GM06990 (cell line): ENCODE measurements around the gene RNF141.

Experiments
- DNase-seq: peaks from one replicate; pipeline ENCODE4 v3.0.0-alpha.2; 2011; ENCODE audit not compliant: insufficient read length; ENCODE audit errors: extremely low read depth
- H3K27me3 ChIP-seq: replicated peaks from 2 replicates; pipeline ENCODE4 v1.6.0; 2011; ENCODE audit warnings: low read length; ENCODE audit not compliant: control insufficient read depth, insufficient read depth
- H3K36me3 ChIP-seq: 2 replicates; pipeline ENCODE4 v1.5.1; 2011; ENCODE audit warnings: low read length; ENCODE audit not compliant: control insufficient read depth, insufficient read depth
- H3K4me3 ChIP-seq: replicated peaks from 2 replicates; pipeline ENCODE4 v1.5.1; 2011; ENCODE audit warnings: low read depth, mild to moderate bottlenecking, control low read depth, low read length
- TF ChIP-seq, protein P1 (sequence below): IDR thresholded peaks from 2 replicates; pipeline ENCODE4 v1.5.1; 2011; ENCODE audit warnings: low read length, control low read depth, mild to moderate bottlenecking, inconsistent platforms; ENCODE audit not compliant: insufficient read depth, poor library complexity, severe bottlenecking

The RNF141 gene

DNA sequence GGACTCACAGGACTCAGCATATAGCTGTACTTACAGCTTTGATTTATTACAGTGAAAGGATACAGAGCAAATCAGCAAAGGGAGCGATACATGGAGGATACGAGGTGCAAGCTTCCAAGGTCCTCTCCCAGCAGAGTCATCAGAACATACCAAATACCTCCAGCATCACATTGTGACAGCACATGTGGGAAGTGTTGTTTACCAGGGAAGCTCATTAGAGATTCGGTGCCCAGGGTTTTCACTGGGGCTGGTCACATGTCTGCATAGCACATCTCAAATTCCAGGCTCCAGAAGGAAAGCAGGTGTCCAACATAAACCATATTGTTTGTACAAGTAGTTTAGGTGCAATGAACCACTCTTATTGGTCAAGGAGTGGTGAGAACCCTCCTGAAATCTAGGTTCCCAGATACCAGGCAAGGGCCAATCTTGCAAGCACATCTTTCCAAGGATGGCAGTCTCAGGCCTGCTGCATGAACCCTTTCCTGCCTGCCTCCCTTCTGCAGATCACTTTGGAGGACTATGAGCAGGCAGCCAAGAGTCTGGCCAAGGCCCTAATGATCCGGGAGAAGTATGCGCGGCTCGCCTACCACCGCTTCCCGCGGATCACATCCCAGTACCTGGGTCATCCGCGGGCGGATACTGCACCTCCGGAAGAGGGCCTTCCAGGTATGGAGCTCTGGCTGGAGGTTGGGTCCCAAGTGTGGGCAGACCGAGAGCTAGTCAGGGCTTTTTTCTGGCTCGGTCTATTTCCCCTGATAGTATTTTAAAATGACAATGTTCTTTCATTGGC is 59.2 kb downstream of the RNF141 start:
- TF ChIP-seq, protein P1, sequence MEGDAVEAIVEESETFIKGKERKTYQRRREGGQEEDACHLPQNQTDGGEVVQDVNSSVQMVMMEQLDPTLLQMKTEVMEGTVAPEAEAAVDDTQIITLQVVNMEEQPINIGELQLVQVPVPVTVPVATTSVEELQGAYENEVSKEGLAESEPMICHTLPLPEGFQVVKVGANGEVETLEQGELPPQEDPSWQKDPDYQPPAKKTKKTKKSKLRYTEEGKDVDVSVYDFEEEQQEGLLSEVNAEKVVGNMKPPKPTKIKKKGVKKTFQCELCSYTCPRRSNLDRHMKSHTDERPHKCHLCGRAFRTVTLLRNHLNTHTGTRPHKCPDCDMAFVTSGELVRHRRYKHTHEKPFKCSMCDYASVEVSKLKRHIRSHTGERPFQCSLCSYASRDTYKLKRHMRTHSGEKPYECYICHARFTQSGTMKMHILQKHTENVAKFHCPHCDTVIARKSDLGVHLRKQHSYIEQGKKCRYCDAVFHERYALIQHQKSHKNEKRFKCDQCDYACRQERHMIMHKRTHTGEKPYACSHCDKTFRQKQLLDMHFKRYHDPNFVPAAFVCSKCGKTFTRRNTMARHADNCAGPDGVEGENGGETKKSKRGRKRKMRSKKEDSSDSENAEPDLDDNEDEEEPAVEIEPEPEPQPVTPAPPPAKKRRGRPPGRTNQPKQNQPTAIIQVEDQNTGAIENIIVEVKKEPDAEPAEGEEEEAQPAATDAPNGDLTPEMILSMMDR: no peak
- DNase-seq: no peak
- Histone ChIP-seq H3K27me3 (no peaks in the 10 kb centered on the region), H3K36me3 (peaks cover 38% of the 10 kb centered on the region), H3K4me3 (no peak overlapping the region)

DNA sequence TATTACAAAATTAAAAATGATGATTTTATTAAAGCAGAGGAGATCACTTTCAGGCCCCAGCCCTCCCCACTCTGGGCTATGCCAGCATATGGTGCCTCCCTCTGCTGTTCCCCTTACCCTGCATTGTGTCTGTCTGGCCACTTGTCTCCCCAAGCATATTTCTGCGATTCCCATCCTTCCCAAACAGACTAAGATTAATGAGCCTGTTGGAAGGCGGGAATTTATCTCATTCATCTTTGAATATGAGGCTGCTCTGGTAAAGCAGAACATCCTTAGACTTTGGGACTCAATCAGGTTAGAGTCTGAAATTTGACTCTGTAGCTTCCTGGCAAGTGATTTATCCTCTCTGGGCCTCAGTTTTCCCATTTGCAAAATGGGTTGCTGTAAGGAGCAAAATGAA is 60.2 kb downstream of the RNF141 start:
- Histone ChIP-seq H3K4me3 (no peak overlapping the region), H3K27me3 (no peaks in the 10 kb centered on the region), H3K36me3 (peaks cover 34% of the 10 kb centered on the region)
- no peak for DNase-seq
- TF ChIP-seq, protein P1: no peak

DNA sequence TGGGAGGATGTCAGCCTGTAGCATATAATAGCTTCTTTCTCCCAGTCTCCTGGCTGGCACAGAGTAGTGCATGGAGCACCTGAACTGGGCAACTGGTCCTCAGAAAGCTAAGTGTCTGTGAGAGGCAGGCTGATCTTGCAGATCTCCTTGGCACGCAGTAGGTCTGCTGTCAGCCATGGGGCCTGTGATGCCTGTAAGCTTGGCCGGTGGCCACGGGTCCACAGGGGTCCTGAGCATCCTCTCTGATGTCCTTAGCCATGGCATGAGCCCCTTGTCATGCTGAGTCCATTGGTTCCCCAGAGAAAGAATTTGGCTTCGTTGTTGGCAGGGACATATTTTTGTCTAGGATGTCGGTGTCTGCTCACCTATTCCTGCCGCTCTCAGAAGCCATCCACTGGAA is 61.0 kb downstream of the RNF141 start:
- no peak overlapping the region for H3K4me3 ChIP-seq

DNA sequence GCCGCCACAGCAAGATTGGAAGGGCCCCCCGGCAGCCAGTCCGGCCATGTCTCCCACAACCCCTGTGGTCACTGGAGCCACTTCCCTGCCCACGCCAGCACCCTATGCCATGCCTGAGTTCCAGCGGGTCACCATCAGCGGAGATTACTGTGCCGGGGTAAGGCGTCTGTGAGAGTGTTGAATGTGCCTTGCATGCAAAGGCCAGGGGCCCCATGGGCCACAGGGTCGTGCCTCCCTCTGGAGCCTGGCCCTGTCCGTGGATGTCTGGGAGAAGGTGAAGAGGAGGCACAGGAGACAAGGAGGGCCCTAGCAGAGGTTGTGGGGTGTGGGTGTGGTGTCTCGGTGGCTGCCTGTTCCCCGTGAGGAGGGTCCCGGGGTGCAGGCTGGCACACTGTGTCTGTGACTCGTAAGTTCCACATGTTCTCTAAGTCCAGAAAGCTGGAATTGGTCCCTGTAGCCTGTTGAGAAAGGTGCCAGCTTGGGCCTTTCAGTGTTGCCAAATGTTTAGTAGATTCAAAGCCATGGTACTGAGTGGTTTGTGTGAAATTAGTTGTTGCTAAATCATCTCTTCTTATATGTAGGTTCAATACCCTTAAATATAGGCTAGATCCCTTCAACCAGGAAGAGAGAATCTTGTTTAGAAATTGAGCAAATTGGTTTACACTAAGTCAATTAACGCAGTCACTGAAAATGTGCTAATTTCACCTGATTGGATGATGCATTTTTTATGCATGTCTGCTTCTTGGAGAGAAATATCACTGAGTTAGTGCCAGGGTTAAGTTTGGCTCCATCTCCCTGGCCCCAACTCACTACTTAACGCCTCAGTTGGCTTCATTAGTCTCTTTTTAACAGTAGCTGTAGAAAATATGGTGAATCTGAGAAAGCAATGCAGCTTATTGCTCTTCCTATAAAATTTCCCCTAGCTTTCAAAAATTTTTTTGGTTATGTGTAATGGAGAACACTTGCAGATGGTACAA is 62.1 kb downstream of the RNF141 start:
- Histone ChIP-seq H3K4me3 (no peak overlapping the region), H3K36me3 (peaks cover 24% of the 10 kb centered on the region), H3K27me3 (no peaks in the 10 kb centered on the region)
- DNase-seq: no peak
- TF ChIP-seq, protein P1: no peak

More for the DNA sequence above, 61.0 kb downstream of the RNF141 start:
- no peak for DNase-seq
- H3K27me3 ChIP-seq: no peaks in the 10 kb centered on the region
- H3K36me3 ChIP-seq: peaks cover 30% of the 10 kb centered on the region
- TF ChIP-seq, protein P1: no peak

DNA sequence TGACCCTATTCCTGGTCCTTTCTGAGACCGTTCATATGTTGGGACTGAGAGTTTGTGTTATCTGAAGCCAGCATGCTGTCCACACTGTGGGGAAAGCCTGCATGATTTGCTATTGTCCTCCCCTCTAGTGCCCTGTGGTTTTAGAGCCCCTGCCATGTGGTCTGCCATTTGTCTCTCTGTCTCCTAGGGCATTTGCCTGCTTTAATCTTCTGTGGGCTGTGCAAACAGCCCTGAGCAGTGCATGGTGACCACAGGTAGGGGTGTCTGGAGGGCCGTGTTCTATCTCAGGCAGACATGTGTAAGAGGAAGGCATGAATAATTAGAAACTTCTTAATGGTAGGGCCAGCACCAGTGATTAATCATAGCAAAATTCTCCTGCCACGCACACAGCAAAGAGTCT is 62.9 kb downstream of the RNF141 start:
- no peak for DNase-seq
- Histone ChIP-seq H3K4me3 (no peak overlapping the region), H3K27me3 (no peaks in the 10 kb centered on the region), H3K36me3 (peaks cover 22% of the 10 kb centered on the region)
- TF ChIP-seq, protein P1: no peak
